GM18517 (cell line): ENCODE results near the gene KIF1A.

Source experiments
- ATAC-seq: cut with Tn5 transposase; IDR thresholded peaks from one replicate; pipeline ENCODE4 v1.9.1; 2021; ENCODE audit warnings: mild to moderate bottlenecking, moderate library complexity; ENCODE audit not compliant: unreplicated experiment

KIF1A gene

GRCh38 chr2:240664622-240665021, 155.4 kb downstream of the KIF1A start:
- no peak for ATAC-seq
